HepG2 (cell line): ENCODE data around the gene ZNRD2. TPM values are rescaled to one million over a fixed set of nuclear protein-coding genes. Genes with fewer than 3 reads are reported as not detected.

Experiments used
- BCL3 ChIP-seq: sonication (generic); formaldehyde crosslinking; IDR thresholded peaks from 2 replicates; pipeline ENCODE4 v1.5.1; 2020; ENCODE audit warnings: mild to moderate bottlenecking, missing genetic modification reagents, moderate library complexity
- CENPX ChIP-seq: sonication (generic); formaldehyde crosslinking; IDR thresholded peaks from 2 replicates; pipeline ENCODE4 v1.9.0; 2021; ENCODE audit warnings: mild to moderate bottlenecking, missing genetic modification reagents, moderate library complexity
- CREB3 ChIP-seq: sonication (generic); formaldehyde crosslinking; IDR thresholded peaks from 2 replicates; pipeline ENCODE4 v1.5.0; 2020; ENCODE audit warnings: missing genetic modification reagents
- ETV6 ChIP-seq: sonication (generic); formaldehyde crosslinking; conservative IDR thresholded peaks from 2 replicates; pipeline ENCODE4 v1.4.0; 2020; ENCODE audit warnings: missing genetic modification reagents
- GATA4 ChIP-seq: sonication (generic); IDR thresholded peaks from 2 replicates; pipeline ENCODE4 v1.6.1; 2016; ENCODE audit warnings: antibody characterized with exemption, low read depth, borderline replicate concordance
- GATAD2A ChIP-seq: IDR thresholded peaks from 2 replicates; pipeline ENCODE4 v1.6.1; 2016
- HDAC2 ChIP-seq: sonication (generic); formaldehyde crosslinking; IDR thresholded peaks from 2 replicates; pipeline ENCODE4 v1.4.0; 2020; ENCODE audit warnings: missing genetic modification reagents
- KAT7 ChIP-seq: IDR thresholded peaks from 2 replicates; pipeline ENCODE4 v1.6.1; 2018; ENCODE audit warnings: borderline replicate concordance, missing compliant biosample characterization
- KDM2A ChIP-seq: sonication (generic); formaldehyde crosslinking; IDR thresholded peaks from 2 replicates; pipeline ENCODE4 v1.4.0; 2020; ENCODE audit warnings: low read depth, missing genetic modification reagents, borderline replicate concordance
- KLF12 ChIP-seq: sonication (generic); formaldehyde crosslinking; IDR thresholded peaks from 2 replicates; pipeline ENCODE4 v1.4.0; 2020; ENCODE audit warnings: missing genetic modification reagents, borderline replicate concordance
- MAFG ChIP-seq: sonication (generic); formaldehyde crosslinking; IDR thresholded peaks from 2 replicates; pipeline ENCODE4 v1.5.1; 2020; ENCODE audit warnings: mild to moderate bottlenecking, missing genetic modification reagents
- MXD3 ChIP-seq: IDR thresholded peaks from 2 replicates; pipeline ENCODE4 v1.6.1; 2016; ENCODE audit warnings: mild to moderate bottlenecking, missing biosample characterization, missing genetic modification reagents
- PPARG ChIP-seq: conservative IDR thresholded peaks from 2 replicates; pipeline ENCODE4 v1.6.1; 2016; ENCODE audit warnings: missing biosample characterization, missing genetic modification reagents
- SALL1 ChIP-seq: sonication (generic); formaldehyde crosslinking; IDR thresholded peaks from 2 replicates; pipeline ENCODE4 v1.8.0; 2022; ENCODE audit warnings: mild to moderate bottlenecking, missing genetic modification reagents
- SIN3B ChIP-seq: fragments of 150-350 bp; IDR thresholded peaks from 2 replicates; pipeline ENCODE4 v1.6.1; 2014; ENCODE audit warnings: low read length
- SP140L ChIP-seq: sonication (generic); formaldehyde crosslinking; IDR thresholded peaks from 2 replicates; pipeline ENCODE4 v1.4.0; 2020; ENCODE audit warnings: missing genetic modification reagents, borderline replicate concordance
- YEATS4 ChIP-seq: sonication (generic); formaldehyde crosslinking; IDR thresholded peaks from 2 replicates; pipeline ENCODE4 v1.4.0; 2020; ENCODE audit warnings: missing genetic modification reagents, borderline replicate concordance
- ZBTB25 ChIP-seq: IDR thresholded peaks from 2 replicates; pipeline ENCODE4 v1.6.1; 2018; ENCODE audit warnings: missing genetic modification reagents
- ZNF17 ChIP-seq: sonication (generic); formaldehyde crosslinking; IDR thresholded peaks from 2 replicates; pipeline ENCODE4 v1.5.0; 2020; ENCODE audit warnings: mild to moderate bottlenecking, missing genetic modification reagents
- ZNF234 ChIP-seq: sonication (generic); formaldehyde crosslinking; conservative IDR thresholded peaks from 2 replicates; pipeline ENCODE4 v1.5.1; 2020; ENCODE audit warnings: mild to moderate bottlenecking, missing genetic modification reagents
- ZNF263 ChIP-seq: sonication (generic); formaldehyde crosslinking; IDR thresholded peaks from 2 replicates; pipeline ENCODE4 v1.4.0; 2020; ENCODE audit warnings: missing genetic modification reagents
- ZNF547 ChIP-seq: sonication (generic); formaldehyde crosslinking; IDR thresholded peaks from 2 replicates; pipeline ENCODE4 v1.5.1; 2020; ENCODE audit warnings: mild to moderate bottlenecking, missing genetic modification reagents
- ZNF564 ChIP-seq: sonication (generic); formaldehyde crosslinking; IDR thresholded peaks from 2 replicates; pipeline ENCODE4 v1.8.1; 2023; ENCODE audit warnings: mild to moderate bottlenecking, missing genetic modification reagents
- ZNF598 ChIP-seq: sonication (generic); formaldehyde crosslinking; IDR thresholded peaks from 2 replicates; pipeline ENCODE4 v1.5.1; 2020; ENCODE audit warnings: mild to moderate bottlenecking, missing genetic modification reagents, borderline replicate concordance
- ZNF704 ChIP-seq: sonication (generic); formaldehyde crosslinking; IDR thresholded peaks from 2 replicates; pipeline ENCODE4 v1.8.1; 2023; ENCODE audit warnings: mild to moderate bottlenecking, inconsistent platforms, moderate library complexity, missing genetic modification reagents, borderline replicate concordance
- polyA plus RNA-seq, 8 experiments: library from polyadenylated mRNA; depleted of rRNA in 3 of 8; stranded (reverse) in 7 of 8; unstranded in 1 of 8; fragments of >200 nt; fragmentation: Illumina TruSeq in 4 of 8; extraction: Trizol in 4 of 8; gene quantifications; 2 replicates each; pipeline versions ENCODE4 v1.2.1 to v1.2.3, GENCODE V29; 2011 to 2016; ENCODE audit warnings: low read depth in 4 of 8, missing spikeins in 1 of 8, mixed read lengths in 1 of 8; ENCODE audit not compliant: insufficient read depth in 1 of 8
- total RNA-seq, 5 experiments: library from RNA; depleted of rRNA; stranded (reverse); fragments of >200 nt; fragmentation: Illumina TruSeq; extraction: Trizol; gene quantifications; 2 replicates each; pipeline ENCODE4 v1.2.3, GENCODE V29; 2016; ENCODE audit warnings: low read depth in 1 of 5

ZNRD2 gene
- total and polyA plus RNA-seq, 2 of the 13 experiments (the other 11 are each of a cell fraction or from before 2014, with no cell fraction given), result 29.2 to 34.0 TPM

- TF ChIP-seq KLF12 (CRISPR knock-in tag) (no peak; the same call in 1 of the 2 replicates), SP140L (CRISPR knock-in tag) (no peak), CREB3 (CRISPR knock-in tag) (no peak; the same call in 1 of the 2 replicates), ZNF234 (no peak), KDM2A (CRISPR knock-in tag) (peak; percentile 85), YEATS4 (CRISPR knock-in tag) (peak; percentile 12; the same call in 1 of the 2 replicates), ETV6 (no peak; the same call in 1 of the 2 replicates), ZNF547 (CRISPR knock-in tag) (peak; percentile 61; the same call in 1 of the 2 replicates), ZNF564 (no peak), ZNF598 (0 out of 2 replicates have a peak, but pooled peaks have one; percentile 15), CENPX (no peak), MAFG (CRISPR knock-in tag) (no peak), MXD3 (CRISPR knock-in tag) (peak; percentile 64), GATAD2A (CRISPR knock-in tag) (no peak; the same call in 1 of the 2 replicates), SIN3B (0 out of 2 replicates have a peak, but pooled peaks have one; percentile 36), ZNF263 (CRISPR knock-in tag) (no peak), BCL3 (0 out of 2 replicates have a peak, but pooled peaks have one; percentile 31), GATA4 (no peak), ZBTB25 (peak; percentile 95), KAT7 (CRISPR knock-in tag) (no peak), SALL1 (CRISPR knock-in tag) (peak; percentile 48; the same call in 1 of the 2 replicates), PPARG (no peak), HDAC2 (CRISPR knock-in tag) (no peak), ZNF17 (CRISPR knock-in tag) (no peak), ZNF704 (CRISPR knock-in tag) (0 out of 2 replicates have a peak, but pooled peaks have one; percentile 26)
Observed at GRCh38 chr11:65615229-65615949, 45.1 kb downstream of the ZNRD2 start, which contains the start of gene PCNX3 (continued).
